Fibroblast of skin of back (primary cell): ENCODE measurements around the gene SLC10A3.
"Not testable (repeated sequence)": the region's sequence is repeated elsewhere in the genome, so short reads cannot be mapped to it uniquely, and the experiment has no call there.

Source experiments
- DNase-seq: peaks from one replicate; pipeline ENCODE4 v3.0.0-alpha.2; 2013

SLC10A3 gene

DNA sequence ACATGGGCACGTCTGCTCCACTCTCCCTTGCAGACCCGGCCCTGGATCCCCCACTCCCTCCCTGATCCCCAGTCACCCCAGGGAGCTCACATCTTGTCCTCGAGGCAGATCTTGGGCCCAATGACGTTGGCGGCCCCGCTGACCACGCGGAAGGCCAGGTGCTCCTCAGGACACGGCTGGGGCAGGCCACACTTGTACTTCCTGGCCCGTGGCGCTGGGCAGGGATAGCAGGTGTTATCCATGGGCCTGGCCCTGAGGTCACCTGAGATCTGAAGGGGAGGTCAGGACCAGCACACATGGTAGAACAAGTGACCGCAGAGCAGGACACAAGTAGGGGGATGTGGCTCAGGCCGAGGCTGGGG lies 17.9 kb upstream of the SLC10A3 start:
- DNase-seq = no peak

DNA sequence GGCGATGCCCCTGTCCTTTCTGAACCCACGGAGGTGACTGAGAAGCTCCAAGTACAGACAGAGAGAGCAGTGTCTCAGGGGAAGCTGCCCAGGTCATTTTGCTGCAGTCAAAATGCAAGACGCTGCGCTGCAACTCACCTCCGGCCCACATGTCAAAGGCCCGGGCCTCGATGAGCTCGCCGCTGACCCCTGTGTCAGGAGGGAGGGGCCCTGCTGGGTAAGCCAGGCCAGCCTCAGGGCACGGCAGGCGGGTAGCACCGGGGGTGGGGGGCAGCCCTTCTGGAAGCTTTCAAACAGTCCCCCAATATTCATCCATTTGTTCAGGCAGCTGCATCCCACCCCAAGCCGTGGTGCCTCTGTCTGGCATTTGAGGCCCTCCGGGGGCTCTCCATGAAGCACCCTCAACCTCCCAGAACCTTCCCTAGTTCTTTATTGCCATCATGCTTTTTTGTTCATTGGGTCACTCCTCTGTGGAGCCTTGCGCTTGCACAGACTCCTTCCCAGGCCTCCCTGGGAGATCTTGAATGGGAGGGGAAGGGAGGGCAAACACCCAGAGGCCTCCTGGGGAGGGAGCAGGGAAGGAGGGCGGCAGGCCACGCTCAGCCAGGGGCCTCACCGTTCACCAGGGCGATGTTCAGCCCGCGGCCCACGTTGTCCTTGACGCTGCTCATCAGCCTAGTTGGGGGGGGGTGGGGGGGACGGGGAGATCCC lies 17.4 kb upstream of the SLC10A3 start:
- no peak for DNase-seq

DNA sequence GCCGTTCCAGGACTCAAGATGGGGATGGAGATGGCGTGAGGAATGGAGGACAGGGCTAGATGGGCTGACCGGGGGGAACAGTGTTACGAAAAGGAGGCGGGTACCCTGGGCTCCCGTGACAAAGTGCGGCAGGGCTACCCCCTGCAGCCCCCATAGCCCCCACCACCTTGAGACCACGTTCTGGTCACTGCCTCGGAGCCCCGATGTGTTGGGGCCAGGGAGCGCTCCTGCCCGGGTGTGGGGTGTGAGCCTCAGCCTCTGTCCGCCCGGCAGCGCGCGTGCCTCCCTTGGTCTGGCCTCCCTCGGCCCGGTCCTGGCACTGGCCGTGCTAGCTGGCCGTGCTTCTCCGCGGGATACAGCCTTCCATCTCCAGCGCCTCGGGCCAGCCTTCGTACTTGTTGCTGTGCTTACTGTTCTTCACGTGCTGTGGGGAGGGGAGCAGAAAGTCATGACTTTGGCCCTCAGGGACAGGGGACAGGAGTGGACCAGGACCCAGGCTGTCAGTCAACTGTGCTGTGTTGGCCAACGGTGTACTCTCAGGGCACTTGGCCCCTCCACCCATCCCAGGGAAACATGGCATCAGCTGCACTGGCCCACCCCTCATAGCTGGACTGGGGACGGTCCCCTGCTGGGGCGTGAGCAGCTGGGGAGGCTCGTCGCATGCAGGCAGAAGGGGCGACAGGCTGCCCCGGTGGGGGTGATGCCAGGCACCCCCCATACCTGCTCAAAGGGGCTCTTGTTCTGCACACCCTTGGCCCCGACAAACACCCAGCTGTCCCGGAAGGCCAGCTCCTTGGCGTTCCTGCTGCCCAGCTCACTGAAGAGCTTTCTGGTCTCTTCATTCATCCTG lies 16.3 kb upstream of the SLC10A3 start:
- no peak for DNase-seq

DNA sequence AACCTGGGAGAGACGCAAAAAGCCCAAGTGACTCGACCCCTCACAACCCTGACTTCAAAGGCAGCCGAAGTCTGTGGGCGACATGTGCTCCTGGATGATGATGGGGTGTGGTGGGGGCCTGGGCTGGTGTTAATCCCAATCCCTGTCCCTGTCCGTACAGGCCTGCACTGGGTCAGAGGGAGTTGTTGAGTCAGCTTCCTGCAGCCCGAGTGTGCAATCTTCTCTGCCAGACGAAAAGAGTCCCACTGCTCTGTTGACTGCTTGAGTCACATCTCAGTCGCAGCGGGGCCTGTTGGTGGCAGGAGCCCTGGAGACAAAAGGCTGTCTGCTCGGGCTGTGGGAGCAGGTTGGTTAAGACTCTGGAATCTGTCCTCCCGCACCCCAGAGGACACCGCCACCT lies 15.3 kb upstream of the SLC10A3 start:
- peak; percentile 75 for DNase-seq

DNA sequence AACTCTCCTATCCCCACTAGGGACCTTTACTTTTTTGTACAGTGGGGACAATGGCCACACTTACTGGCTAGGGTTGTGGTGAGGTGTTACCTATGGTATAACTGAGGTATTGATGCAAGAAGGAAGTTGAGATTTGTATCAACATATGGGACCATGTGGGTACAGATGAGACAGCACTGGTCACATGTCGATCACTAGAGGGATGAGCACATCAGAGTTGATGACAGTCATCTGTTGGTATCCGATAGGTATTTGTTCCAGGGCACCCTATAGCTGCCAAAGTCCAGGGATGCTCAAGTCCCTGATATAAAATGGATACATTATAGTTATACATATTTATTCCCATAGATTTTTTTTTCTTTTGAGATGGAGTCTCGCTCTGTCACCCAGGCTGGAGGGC lies 12.6 kb upstream of the SLC10A3 start:
- no peak for DNase-seq

DNA sequence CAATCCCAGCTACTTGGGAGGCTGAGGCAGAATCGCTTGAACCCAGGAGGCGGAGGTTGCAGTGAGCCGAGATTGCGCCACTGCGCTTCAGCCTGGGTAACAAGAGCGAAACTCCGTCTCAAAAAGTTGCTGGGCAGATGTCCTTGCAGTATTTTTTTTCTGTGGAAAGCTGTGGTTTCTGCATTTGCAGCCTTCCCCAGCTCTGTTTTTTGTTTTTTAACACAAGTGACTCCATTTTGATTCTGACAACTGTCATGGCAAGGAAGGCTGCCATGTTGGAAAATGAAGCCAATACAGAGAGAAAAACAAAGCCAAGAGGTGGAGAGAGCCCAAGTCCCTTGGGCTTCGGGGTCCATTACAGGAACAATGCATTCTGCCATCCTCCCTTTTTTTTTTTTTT lies 11.7 kb upstream of the SLC10A3 start:
- no peak for DNase-seq

DNA sequence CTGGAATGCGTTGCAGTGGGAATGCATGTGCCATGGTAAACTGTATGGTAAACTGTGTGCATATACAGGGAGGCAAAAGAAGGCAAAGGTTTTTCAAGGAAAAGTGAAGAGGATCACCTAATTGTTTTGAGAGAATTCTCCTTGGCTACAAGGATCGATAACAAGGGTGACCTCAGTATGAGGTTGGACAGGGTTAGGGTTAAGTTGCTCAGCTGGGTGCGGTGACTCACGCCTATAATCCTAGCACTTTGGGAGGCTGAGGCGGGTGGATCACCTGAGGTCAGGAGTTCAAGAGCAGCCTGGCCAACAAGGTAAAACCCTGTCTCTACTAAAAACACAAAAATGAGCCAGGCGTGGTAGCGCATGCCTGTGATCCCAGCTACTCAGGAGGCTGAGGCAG lies 11.0 kb upstream of the SLC10A3 start:
- not testable (repeated sequence) for DNase-seq

DNA sequence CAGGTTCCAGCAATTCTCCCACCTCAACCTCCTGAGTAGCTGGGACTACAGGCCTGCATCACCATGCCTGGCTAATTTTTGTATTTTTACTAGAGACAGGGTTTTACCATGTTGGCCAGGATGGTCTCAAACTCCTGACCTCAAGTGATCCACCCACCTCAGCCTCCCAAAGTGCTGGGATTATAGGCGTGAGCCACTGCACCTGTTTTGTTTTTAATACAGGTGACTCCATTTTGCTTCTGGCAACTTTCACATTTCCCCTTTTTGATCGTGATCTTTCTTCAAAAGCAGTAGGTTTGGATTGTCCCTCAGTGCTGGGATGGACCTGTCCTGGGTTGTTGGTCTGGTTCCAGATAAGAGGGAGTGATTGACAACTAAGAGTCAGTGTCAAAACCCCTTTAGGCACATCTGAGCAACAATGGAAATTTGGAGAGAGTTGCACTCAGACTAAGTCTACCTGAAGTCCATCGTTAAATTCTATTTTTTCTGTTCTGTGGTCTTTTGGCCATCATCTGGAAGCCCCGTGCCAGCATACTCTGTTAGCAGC lies 6.2 kb upstream of the SLC10A3 start:
- DNase-seq = not testable (repeated sequence)

DNA sequence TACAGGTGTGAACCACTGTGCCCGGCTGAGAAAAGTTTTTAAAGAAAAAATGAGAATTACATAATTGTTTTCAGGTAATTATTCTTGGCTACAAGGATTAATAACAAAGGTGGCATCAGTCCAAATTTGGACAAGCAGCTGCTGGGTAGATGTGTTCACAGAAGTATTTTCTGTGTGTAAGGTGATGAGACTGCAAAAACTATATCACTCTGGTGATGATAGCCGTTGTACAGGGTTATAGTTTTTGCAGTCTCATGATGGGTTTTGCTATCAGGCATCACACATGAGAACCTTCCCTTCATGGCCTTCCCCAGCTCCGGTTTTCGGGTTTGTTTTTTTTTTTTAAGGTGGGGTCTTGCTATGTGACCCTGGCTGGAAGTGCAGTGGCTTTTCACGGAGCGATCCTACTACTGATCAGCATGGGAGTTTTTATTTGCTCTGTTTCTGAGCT lies 5.1 kb upstream of the SLC10A3 start:
- no peak for DNase-seq

DNA sequence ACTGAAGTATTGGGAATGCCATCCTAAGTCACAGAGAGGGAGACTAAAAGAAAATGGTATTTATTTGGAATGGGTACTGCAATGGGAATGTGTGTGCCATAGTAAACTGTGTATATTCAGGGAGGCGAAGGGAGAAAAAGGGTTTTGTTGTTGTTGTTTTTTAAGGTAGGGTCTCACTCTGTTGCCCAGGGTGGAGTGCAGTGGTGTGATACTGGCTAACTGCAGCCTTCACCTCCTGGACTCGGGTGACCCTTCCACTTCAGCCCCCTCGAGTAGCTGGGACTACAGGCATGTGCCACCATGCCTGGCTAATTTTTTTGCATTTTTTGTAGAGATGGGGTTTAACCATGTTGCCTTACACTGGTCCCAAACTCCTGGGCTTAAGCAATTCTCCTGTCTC lies 4.3 kb upstream of the SLC10A3 start:
- DNase-seq = no peak

DNA sequence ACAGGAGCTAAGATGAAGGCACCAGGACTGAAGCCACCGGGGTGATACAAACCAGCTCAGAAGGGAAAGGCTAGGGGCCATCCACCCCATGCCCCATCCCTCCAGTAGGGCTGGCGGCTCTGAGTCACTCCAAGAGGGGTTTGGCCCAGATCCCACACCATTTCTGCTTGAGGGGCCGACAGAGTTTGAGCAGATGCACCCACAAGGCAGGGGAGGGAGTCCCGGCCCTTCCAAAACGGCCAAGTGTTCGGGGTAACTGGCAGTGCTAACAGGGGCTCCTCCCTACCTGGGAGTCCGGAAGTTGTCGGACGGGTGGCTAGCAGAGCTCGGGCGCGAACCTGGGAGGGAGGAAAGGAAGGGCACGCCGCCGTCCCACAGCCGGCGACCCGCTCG lies 412 bp downstream of the SLC10A3 start:
- peak; percentile 56 for DNase-seq

DNA sequence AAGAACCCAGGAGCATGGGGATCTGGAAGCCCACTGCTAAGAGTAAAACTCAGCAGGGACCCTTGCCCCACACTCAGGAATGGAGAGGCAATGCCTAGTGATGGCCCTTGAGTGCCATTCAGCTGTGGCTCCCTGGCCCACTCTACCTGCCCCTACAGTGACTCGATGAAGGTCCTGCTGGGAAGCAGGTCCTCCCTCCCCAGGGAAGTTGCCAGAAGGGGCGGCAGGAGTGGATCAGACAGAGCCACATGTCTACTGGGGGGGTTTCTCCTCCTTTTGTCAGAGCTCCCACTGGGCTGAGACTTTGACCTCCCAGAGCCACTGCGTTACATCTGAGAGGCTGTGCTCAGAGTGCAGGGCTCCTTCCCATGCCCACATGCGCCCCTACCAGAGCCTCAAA lies 1.2 kb downstream of the SLC10A3 start:
- DNase-seq = no peak

DNA sequence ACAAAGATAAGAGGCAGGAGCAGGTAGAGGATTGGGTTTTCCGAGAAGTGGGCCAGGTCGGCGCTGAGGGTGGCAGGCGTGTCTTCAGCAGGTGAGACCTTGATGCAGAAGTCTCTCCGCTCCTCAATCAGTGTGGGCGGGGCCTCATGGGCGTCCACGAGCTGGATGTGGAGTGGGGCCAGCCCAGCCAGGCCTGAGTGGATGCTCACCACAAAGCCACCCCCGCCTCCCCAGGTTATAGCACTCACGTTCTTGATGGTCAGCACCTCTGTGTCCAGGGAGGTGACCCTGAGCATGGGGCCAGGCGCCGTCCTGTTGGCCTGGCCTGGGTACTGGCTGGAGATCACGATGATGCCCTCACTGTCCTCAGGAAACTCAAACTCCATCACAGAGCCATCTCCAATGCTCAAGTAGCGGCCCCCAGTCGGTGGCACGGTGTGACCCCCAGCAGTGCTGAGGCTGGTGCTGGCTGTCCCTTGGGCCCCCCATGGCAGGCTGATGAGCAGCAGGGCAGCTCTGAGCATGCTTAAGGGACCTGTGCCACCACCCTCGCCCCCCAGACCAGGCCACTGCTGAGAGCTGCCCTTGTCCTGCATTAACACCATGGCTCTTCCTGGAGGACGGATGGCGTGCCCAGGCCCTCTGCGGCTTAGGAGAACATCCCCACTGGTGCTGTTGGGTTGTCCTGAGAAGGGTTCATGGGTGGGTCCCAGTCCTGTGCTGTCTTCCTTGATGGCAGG lies 1.9 kb downstream of the SLC10A3 start:
- no peak for DNase-seq

DNA sequence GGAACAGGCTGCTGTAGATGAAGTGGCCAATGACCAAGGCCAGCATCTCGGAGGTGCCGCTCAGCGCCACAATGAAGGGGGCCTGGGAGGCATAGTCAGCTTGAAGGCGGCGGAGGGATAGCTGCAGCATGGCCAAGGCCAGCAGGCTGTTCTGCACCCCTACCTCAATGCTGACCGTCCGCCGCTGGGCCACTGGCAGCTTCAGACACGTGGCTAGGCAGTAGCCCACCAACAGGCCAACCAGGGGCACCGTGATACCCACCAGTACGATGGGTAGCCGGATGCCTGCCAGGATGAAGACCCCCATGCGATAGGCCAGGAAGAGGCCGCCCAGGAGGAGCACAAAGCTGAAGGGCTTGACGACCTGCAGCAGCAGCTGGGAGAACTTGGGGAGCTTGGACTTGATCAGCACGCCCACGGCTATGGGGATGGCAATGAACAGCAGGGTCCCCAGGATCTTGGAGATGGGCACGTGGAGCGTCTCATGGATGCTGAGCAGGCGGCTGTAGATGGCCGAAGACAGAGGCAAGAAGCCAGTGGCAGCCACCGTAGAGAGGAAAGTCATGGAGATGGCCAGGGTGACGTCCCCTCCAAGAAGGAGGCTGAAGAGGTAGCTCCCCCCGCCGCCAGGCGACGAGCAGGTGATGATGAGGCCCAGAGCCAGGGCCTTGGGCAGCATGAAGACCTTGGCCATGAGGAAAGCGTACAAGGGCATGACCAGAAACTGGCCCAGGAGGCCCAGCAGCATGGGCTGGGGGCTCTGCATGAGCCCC lies 2.7 kb downstream of the SLC10A3 start:
- no peak for DNase-seq

DNA sequence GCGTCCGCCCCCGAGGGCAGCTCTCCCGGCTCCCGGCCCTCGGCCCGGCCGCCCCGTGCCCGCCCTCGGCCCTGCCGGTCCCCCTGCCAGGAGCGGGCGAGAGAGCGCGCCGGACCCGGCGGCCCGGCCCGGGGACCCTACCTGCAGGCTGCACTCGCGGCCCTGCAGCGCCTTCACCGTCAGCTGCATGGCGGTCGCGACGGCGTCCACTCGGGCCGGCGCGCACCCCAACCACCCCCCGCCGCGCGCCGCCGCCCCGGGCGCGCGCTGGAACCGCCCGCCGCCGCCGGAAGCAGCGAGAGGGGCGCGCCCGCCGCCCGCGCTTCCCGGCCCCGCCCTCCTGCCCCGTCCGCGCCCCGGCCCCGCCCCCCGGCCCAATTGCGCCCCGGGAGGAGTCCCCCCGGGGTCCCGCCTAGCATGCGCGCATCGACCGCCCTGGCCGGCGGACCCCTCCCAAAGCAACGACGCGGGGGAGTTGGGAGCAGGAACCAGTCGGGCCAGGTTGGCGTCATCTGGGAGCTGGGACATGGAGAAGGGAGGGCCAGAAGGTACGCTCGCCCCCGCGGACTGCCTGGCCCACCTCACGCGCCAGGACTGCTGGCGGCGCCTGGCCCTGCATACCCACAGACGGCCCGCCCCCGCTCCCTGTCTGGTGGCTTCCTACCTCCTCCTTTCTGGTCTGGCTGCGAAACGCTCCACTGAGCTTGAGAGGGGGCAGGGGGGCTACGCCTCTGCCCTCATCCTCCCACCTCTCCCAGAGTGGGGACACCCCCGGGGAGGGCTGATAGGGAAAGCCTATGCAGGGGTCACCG lies 3.8 kb downstream of the SLC10A3 start, which contains the start of gene UBL4A:
Gene UBL4A, minus strand, starts transcription at position 220 of the 812 bp plus-strand sequence. Its CDS starts 31 bp downstream, at position 189.
- peak; percentile 45 for DNase-seq

DNA sequence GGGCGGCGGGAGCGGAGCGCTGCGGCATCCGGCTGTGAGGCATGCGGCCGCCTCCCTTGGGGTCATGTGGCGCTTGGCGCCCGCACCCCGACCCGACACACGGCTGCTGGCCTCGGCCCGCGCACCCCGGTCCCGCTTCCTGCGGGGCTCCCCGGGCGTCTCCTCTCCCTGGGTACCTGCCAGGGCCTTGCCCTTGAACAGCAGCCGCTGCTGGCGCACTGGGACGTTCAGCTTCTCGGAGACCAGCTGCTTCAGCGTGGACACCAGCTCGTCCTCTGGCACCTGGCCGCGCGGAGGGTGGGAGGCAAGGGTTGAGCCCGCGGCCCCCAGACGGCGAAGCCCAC lies 4.4 kb downstream of the SLC10A3 start:
- no peak for DNase-seq

DNA sequence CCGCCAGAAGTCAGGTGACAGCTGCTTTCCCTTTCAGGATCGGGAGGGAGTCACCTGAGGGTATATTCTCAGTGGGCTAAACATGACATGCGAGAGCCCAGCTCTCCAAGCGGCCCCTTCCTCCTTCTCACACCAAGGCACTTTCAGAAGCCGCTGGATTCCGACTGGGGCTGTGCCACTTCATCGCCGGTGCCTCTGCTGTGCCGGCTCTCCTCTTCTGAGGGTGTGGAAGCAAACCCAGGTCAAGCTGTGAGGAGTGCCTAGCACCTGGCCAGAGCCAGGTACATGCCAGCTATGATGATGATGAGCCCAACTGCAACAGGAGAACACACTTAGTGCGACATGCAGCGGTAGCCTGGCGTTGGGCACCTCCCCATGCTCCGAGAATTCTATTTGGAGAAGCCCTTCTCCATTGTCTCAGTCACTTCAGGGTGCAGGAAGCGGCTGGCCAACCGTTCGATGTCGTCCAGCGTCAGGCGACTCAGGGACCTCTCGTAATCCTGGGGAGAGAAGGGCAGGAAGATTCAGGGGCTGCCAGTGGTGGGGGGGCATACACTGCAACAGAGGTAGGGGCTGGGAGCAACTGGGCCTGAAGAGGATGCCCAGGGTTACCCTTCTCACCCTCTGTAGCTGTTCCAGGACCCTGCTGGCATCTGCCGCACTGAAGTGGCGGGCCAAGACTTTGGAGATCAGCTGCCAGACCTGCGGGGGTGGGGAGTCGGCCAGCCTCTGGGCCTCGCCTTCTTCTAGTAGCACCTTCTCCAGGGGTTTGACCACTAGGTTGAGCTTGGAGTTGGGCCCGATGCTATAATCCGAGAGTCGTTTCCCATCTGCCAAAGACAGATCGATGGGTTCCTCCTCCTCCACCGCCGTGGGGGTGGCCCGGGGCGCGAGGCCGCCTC lies 5.0 kb downstream of the SLC10A3 start:
- DNase-seq = no peak

DNA sequence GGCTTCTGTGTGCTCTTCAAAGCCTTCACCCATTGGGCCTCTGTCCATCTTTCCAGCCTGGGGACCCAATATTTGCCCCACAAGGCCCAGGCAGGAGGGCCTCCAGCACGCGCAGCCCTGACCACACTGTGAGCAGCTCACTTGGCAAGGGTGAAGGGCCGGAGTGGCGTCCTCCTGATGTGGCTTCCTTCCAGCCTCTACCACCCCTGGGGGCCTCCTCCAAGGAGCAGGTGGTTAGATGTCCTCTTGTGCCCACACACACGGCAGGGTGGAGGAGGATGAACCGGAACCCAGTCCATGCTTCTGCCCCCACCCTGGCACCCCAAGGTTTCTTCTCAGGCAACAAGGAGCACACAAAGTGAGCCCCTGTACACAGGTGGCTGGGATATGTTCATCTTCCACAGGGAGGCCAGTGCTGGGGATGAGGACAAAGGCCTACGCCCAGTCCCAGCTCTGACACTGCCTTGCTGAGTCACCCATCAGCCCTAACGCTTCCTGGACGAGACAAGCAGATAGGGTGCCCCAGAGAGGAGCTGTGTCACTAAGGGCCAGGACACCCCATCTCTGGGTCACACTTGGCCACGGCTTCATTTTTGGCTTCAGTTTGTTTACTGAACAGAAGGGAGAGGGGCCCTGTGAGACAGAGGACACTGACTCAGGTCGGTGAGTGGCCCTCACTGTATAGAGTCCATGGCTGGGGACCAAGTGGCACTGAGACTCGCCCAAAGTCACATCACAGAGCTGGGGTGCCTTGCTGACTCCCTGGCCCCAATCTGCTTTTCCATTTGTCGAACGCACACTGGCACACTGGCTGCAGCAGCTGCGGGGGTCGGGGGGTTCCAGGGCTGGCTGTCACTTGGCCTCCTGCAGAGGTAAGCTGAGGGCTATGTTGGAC lies 5.9 kb downstream of the SLC10A3 start:
- DNase-seq = no peak

DNA sequence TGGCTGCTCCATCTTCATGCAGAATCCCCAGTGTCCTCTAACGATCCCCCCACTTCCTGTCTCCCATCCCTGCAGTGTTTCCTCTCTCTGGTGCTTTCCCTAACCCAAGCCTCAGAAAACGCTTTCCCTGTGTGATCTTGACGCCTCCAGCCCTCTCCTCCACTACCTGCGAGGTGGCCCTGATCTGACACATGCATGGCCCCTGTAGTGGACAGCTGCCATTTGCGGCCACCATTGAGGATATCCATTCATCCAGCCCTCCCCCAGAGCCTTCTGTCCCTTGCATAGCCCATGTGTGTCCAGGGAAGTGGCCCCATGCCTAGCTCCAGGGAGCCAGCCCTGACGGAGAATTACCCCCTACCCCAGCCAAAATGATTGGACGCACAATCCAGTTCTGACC lies 7.1 kb downstream of the SLC10A3 start:
- no peak for DNase-seq
